ENCODE measurements around the gene COL4A2. TPM values are rescaled to one million over a fixed set of nuclear protein-coding genes. Genes with fewer than 3 reads are reported as not detected.
A peak's percentile ranks its signal among the peaks of the same experiment; 100 is the strongest.

The COL4A2 gene
- total RNA-seq, 4 donors from 2014 or later = 56.6 to 139 (median 89.1) TPM

- H3K4me1 ChIP-seq = peaks cover 0 to 2% (median 0%) of the 10 kb centered on the region in 4 donors
- peaks cover 0 to 9% (median 0%) of the 10 kb centered on the region in 3 donors for H3K36me3 ChIP-seq
- TF ChIP-seq POLR2A (IDR thresholded peaks at IDR 0.05) = no peak
- TF ChIP-seq CTCF (IDR thresholded peaks at IDR 0.05) = no peak
- no peak for DNase-seq
- no peaks in the 10 kb centered on the region for H3K9me3 ChIP-seq
- no peak overlapping the region for H3K27ac ChIP-seq
- H3K27me3 ChIP-seq = no peaks in the 10 kb centered on the region
- no peak overlapping the region for H3K4me3 ChIP-seq
Observed at GRCh38 chr13:110426735-110427134, 119.7 kb downstream of the COL4A2 start.

- Histone ChIP-seq H3K27ac (no peak overlapping the region), H3K27me3 (no peaks in the 10 kb centered on the region), H3K4me1 (no peaks in the 10 kb centered on the region), H3K4me3 (no peak overlapping the region), H3K36me3 (peaks cover 0 to 9% (median 0%) of the 10 kb centered on the region in 3 donors), H3K9me3 (no peaks in the 10 kb centered on the region)
- TF ChIP-seq CTCF (IDR thresholded peaks at IDR 0.05) = no peak
- no peak for TF ChIP-seq POLR2A (IDR thresholded peaks at IDR 0.05)
- no peak for DNase-seq
Observed at GRCh38 chr13:110428313-110428712, 121.2 kb downstream of the COL4A2 start.

GRCh38 chr13:110430391-110431336 lies 123.6 kb downstream of the COL4A2 start:
- H3K36me3 ChIP-seq = peaks cover 0 to 24% (median 0%) of the 10 kb centered on the region in 3 donors
- H3K27me3 ChIP-seq = no peaks in the 10 kb centered on the region
- TF ChIP-seq CTCF (IDR thresholded peaks at IDR 0.05) = no peak
- TF ChIP-seq POLR2A (IDR thresholded peaks at IDR 0.05) = no peak
- no peak overlapping the region for H3K4me3 ChIP-seq
- no peak for DNase-seq
- no peak overlapping the region for H3K27ac ChIP-seq
- H3K4me1 ChIP-seq = no peaks in the 10 kb centered on the region
- H3K9me3 ChIP-seq = no peaks in the 10 kb centered on the region

GRCh38 chr13:110431425-110432294 lies 124.6 kb downstream of the COL4A2 start:
- peaks cover 0 to 32% (median 0%) of the 10 kb centered on the region in 3 donors for H3K36me3 ChIP-seq
- no peak for DNase-seq

More at GRCh38 chr13:110431425-110432294, 124.6 kb downstream of the COL4A2 start:
- peak overlapping the region in 1 of 4 donors; percentile 12 for H3K27ac ChIP-seq
- no peaks in the 10 kb centered on the region for H3K9me3 ChIP-seq
- H3K27me3 ChIP-seq = no peaks in the 10 kb centered on the region
- TF ChIP-seq POLR2A (IDR thresholded peaks at IDR 0.05) = no peak
- no peak for TF ChIP-seq CTCF (IDR thresholded peaks at IDR 0.05)
- no peak overlapping the region for H3K4me3 ChIP-seq
- no peaks in the 10 kb centered on the region for H3K4me1 ChIP-seq
